Bone marrow (tissue), 2 donors: ENCODE measurements around the gene ARHGAP40.
"Not testable (repeated sequence)": the region's sequence is repeated elsewhere in the genome, so short reads cannot be mapped to it uniquely, and the experiment has no call there.

Experiments
- DNase-seq, 2 donors: peaks; one replicate each; lab custom pipeline; 2025; lab: John Stamatoyannopoulos, UW

The ARHGAP40 gene

GRCh38 chr20:38588303-38588702 lies 13.3 kb upstream of the ARHGAP40 start:
- no peak for DNase-seq

- DNase-seq = no peak
Measured at GRCh38 chr20:38589351-38589750, 12.3 kb upstream of the ARHGAP40 start.

GRCh38 chr20:38589967-38590675 lies 11.5 kb upstream of the ARHGAP40 start:
- no peak for DNase-seq

GRCh38 chr20:38590676-38591473 lies 10.7 kb upstream of the ARHGAP40 start:
- DNase-seq = no peak

- no peak for DNase-seq
Measured at GRCh38 chr20:38591474-38592410, 9.9 kb upstream of the ARHGAP40 start.

- DNase-seq = not testable (repeated sequence)
Measured at GRCh38 chr20:38592411-38592790, 9.2 kb upstream of the ARHGAP40 start.

- not testable (repeated sequence) for DNase-seq
Measured at GRCh38 chr20:38594281-38594680, 7.3 kb upstream of the ARHGAP40 start.

- DNase-seq = not testable (repeated sequence)
Measured at GRCh38 chr20:38595886-38596285, 5.7 kb upstream of the ARHGAP40 start.

GRCh38 chr20:38599410-38599882 lies 2.2 kb upstream of the ARHGAP40 start:
- no peak for DNase-seq

- no peak for DNase-seq
Measured at GRCh38 chr20:38600057-38600456, 1.6 kb upstream of the ARHGAP40 start.

- no peak for DNase-seq
Measured at GRCh38 chr20:38602185-38602581, 574 bp downstream of the ARHGAP40 start.

GRCh38 chr20:38603286-38603685 lies 1.7 kb downstream of the ARHGAP40 start:
- no peak for DNase-seq

- no peak for DNase-seq
Measured at GRCh38 chr20:38604873-38605303, 3.3 kb downstream of the ARHGAP40 start.

GRCh38 chr20:38607351-38607750 lies 5.7 kb downstream of the ARHGAP40 start:
- no peak for DNase-seq

GRCh38 chr20:38608188-38608587 lies 6.6 kb downstream of the ARHGAP40 start:
- DNase-seq = no peak

- DNase-seq = no peak
Measured at GRCh38 chr20:38609815-38610214, 8.2 kb downstream of the ARHGAP40 start.

- no peak for DNase-seq
Measured at GRCh38 chr20:38610521-38610920, 8.9 kb downstream of the ARHGAP40 start.

- no peak for DNase-seq
Measured at GRCh38 chr20:38612751-38613515, 11.3 kb downstream of the ARHGAP40 start.

- DNase-seq = no peak
Measured at GRCh38 chr20:38615283-38615682, 13.7 kb downstream of the ARHGAP40 start.

- DNase-seq = no peak
Measured at GRCh38 chr20:38616457-38616856, 14.8 kb downstream of the ARHGAP40 start.
